ENCODE measurements around the gene CHD6.

The CHD6 gene

GRCh38 chr20:41530923-41531322 lies 87.3 kb downstream of the CHD6 start:
- no peak overlapping the region for H2BK5ac ChIP-seq (ENCODE audit: low read depth, low read length, poor library complexity, severe bottlenecking)
- peaks cover 2% of the 10 kb centered on the region for H3K4me1 ChIP-seq (ENCODE audit: control insufficient read depth, insufficient read depth, low read depth, low read length)
- H3K9me3 ChIP-seq (ENCODE audit: control insufficient read depth, low read length): no peaks in the 10 kb centered on the region
- no peak overlapping the region for H4K91ac ChIP-seq (ENCODE audit: low read length)
- no peak overlapping the region for H3K27ac ChIP-seq (ENCODE audit: low read length, poor library complexity, severe bottlenecking)
- no peak overlapping the region for H2AFZ ChIP-seq (ENCODE audit: low read depth, low read length)
- H3K4ac ChIP-seq (ENCODE audit: low read depth in 1 of 2, low read length in 2 of 2): no peak overlapping the region
- H3K27me3 ChIP-seq (ENCODE audit: control insufficient read depth in 1 of 2, insufficient read depth in 1 of 2, low read length in 2 of 2): no peaks in the 10 kb centered on the region
- no peak overlapping the region for H3K4me2 ChIP-seq (ENCODE audit: low read length, poor library complexity, severe bottlenecking)
- no peak overlapping the region for H3K23ac ChIP-seq (ENCODE audit: low read length in 2 of 2)
- H3K18ac ChIP-seq (ENCODE audit: low read depth in 1 of 2, low read length in 2 of 2): no peak overlapping the region
- 93% methylated on average over 1 of the region's 1 CpG for WGBS
- peaks cover 10 to 31% of the 10 kb centered on the region in 2 experiments for H3K36me3 ChIP-seq (ENCODE audit: control insufficient read depth in 1 of 2, insufficient read depth in 2 of 2, low read depth in 1 of 2, low read length in 2 of 2)
- H2AK5ac ChIP-seq (ENCODE audit: low read length, severe bottlenecking): no peak overlapping the region
- H2BK120ac ChIP-seq (ENCODE audit: low read depth, low read length): no peak overlapping the region
- no peak overlapping the region for H4K8ac ChIP-seq (ENCODE audit: low read length)
- H3K14ac ChIP-seq (ENCODE audit: low read length in 2 of 2): no peak overlapping the region
- H2BK15ac ChIP-seq (ENCODE audit: low read depth, poor library complexity, severe bottlenecking): no peak overlapping the region
- H3K4me3 ChIP-seq (ENCODE audit: insufficient read depth in 1 of 2, low read depth in 1 of 2, low read length in 2 of 2): no peak overlapping the region
- H2BK12ac ChIP-seq (ENCODE audit: low read length in 2 of 2): no peak overlapping the region
- no peak for DNase-seq
- no peak overlapping the region for H3K9ac ChIP-seq (ENCODE audit: low read length)
- peaks cover 51% of the 10 kb centered on the region for H3K79me1 ChIP-seq (replicated peaks; ENCODE audit: low read length, poor library complexity, severe bottlenecking)

GRCh38 chr20:41526327-41526726 lies 91.8 kb downstream of the CHD6 start:
- no peak overlapping the region for H3K23ac ChIP-seq (ENCODE audit: low read length in 2 of 2)
- 97% methylated on average over 3 of the region's 3 CpGs for WGBS
- H3K9me3 ChIP-seq (ENCODE audit: control insufficient read depth, low read length): no peaks in the 10 kb centered on the region

GRCh38 chr20:41524980-41525613 lies 93.1 kb downstream of the CHD6 start:
- Histone ChIP-seq H3K9me3 (ENCODE audit: control insufficient read depth, low read length) (no peaks in the 10 kb centered on the region), H2BK120ac (ENCODE audit: low read depth, low read length) (no peak overlapping the region), H3K18ac (ENCODE audit: low read depth in 1 of 2, low read length in 2 of 2) (peak overlapping the region in 1 of 2 experiments; percentile 26), H3K79me1 (replicated peaks; ENCODE audit: low read length, poor library complexity, severe bottlenecking) (peaks cover 34% of the 10 kb centered on the region), H3K23ac (ENCODE audit: low read length in 2 of 2) (no peak overlapping the region), H3K27me3 (ENCODE audit: control insufficient read depth in 1 of 2, insufficient read depth in 1 of 2, low read length in 2 of 2) (no peaks in the 10 kb centered on the region), H3K36me3 (ENCODE audit: control insufficient read depth in 1 of 2, insufficient read depth in 2 of 2, low read depth in 1 of 2, low read length in 2 of 2) (peaks cover 4 to 13% of the 10 kb centered on the region in 2 experiments), H2AFZ (ENCODE audit: low read depth, low read length) (no peak overlapping the region), H3K4me2 (ENCODE audit: low read length, poor library complexity, severe bottlenecking) (no peak overlapping the region), H2BK5ac (ENCODE audit: low read depth, low read length, poor library complexity, severe bottlenecking) (no peak overlapping the region), H3K4me3 (ENCODE audit: insufficient read depth in 1 of 2, low read depth in 1 of 2, low read length in 2 of 2) (peak overlapping the region in 1 of 2 experiments; percentile 66), H2AK5ac (ENCODE audit: low read length, severe bottlenecking) (no peak overlapping the region), H3K27ac (ENCODE audit: low read length, poor library complexity, severe bottlenecking) (no peak overlapping the region), H2BK12ac (ENCODE audit: low read length in 2 of 2) (peak overlapping the region in 1 of 2 experiments; percentile 13), H3K9ac (ENCODE audit: low read length) (peak overlapping the region; percentile 68), H3K4ac (ENCODE audit: low read depth in 1 of 2, low read length in 2 of 2) (no peak overlapping the region), H3K14ac (ENCODE audit: low read length in 2 of 2) (peak overlapping the region in 1 of 2 experiments; percentile 55), H3K4me1 (ENCODE audit: control insufficient read depth, insufficient read depth, low read depth, low read length) (peaks cover 5% of the 10 kb centered on the region), H4K8ac (ENCODE audit: low read length) (no peak overlapping the region), H4K91ac (ENCODE audit: low read length) (no peak overlapping the region), H2BK15ac (ENCODE audit: low read depth, poor library complexity, severe bottlenecking) (no peak overlapping the region)
- 85% methylated on average over 6 of the region's 6 CpGs for WGBS
- DNase-seq: no peak

More at GRCh38 chr20:41526327-41526726, 91.8 kb downstream of the CHD6 start:
- Histone ChIP-seq H2BK12ac (ENCODE audit: low read length in 2 of 2) (no peak overlapping the region), H3K18ac (ENCODE audit: low read depth in 1 of 2, low read length in 2 of 2) (no peak overlapping the region), H2AK5ac (ENCODE audit: low read length, severe bottlenecking) (no peak overlapping the region), H3K14ac (ENCODE audit: low read length in 2 of 2) (no peak overlapping the region), H3K79me1 (replicated peaks; ENCODE audit: low read length, poor library complexity, severe bottlenecking) (peaks cover 37% of the 10 kb centered on the region), H3K27me3 (ENCODE audit: control insufficient read depth in 1 of 2, insufficient read depth in 1 of 2, low read length in 2 of 2) (no peaks in the 10 kb centered on the region), H3K9ac (ENCODE audit: low read length) (no peak overlapping the region), H3K4me3 (ENCODE audit: insufficient read depth in 1 of 2, low read depth in 1 of 2, low read length in 2 of 2) (no peak overlapping the region), H2BK5ac (ENCODE audit: low read depth, low read length, poor library complexity, severe bottlenecking) (no peak overlapping the region), H3K36me3 (ENCODE audit: control insufficient read depth in 1 of 2, insufficient read depth in 2 of 2, low read depth in 1 of 2, low read length in 2 of 2) (peaks cover 4 to 16% of the 10 kb centered on the region in 2 experiments), H2BK120ac (ENCODE audit: low read depth, low read length) (no peak overlapping the region), H4K8ac (ENCODE audit: low read length) (no peak overlapping the region), H2BK15ac (ENCODE audit: low read depth, poor library complexity, severe bottlenecking) (no peak overlapping the region), H3K27ac (ENCODE audit: low read length, poor library complexity, severe bottlenecking) (no peak overlapping the region), H3K4me1 (ENCODE audit: control insufficient read depth, insufficient read depth, low read depth, low read length) (peaks cover 5% of the 10 kb centered on the region), H3K4ac (ENCODE audit: low read depth in 1 of 2, low read length in 2 of 2) (no peak overlapping the region), H3K4me2 (ENCODE audit: low read length, poor library complexity, severe bottlenecking) (no peak overlapping the region), H4K91ac (ENCODE audit: low read length) (no peak overlapping the region), H2AFZ (ENCODE audit: low read depth, low read length) (no peak overlapping the region)
- DNase-seq: no peak

- no peak overlapping the region for H3K18ac ChIP-seq (ENCODE audit: low read depth in 1 of 2, low read length in 2 of 2)
- no peak overlapping the region for H3K14ac ChIP-seq (ENCODE audit: low read length in 2 of 2)
- DNase-seq: no peak
- no peak overlapping the region for H2AFZ ChIP-seq (ENCODE audit: low read depth, low read length)
- no peak overlapping the region for H4K8ac ChIP-seq (ENCODE audit: low read length)
- no peak overlapping the region for H3K27ac ChIP-seq (ENCODE audit: low read length, poor library complexity, severe bottlenecking)
- H2AK5ac ChIP-seq (ENCODE audit: low read length, severe bottlenecking): no peak overlapping the region
- H3K36me3 ChIP-seq (ENCODE audit: control insufficient read depth in 1 of 2, insufficient read depth in 2 of 2, low read depth in 1 of 2, low read length in 2 of 2): peaks cover 4 to 13% of the 10 kb centered on the region in 2 experiments
- H3K4me3 ChIP-seq (ENCODE audit: insufficient read depth in 1 of 2, low read depth in 1 of 2, low read length in 2 of 2): no peak overlapping the region
- no peaks in the 10 kb centered on the region for H3K9me3 ChIP-seq (ENCODE audit: control insufficient read depth, low read length)
- H3K4me2 ChIP-seq (ENCODE audit: low read length, poor library complexity, severe bottlenecking): no peak overlapping the region
- no peak overlapping the region for H4K91ac ChIP-seq (ENCODE audit: low read length)
- H2BK120ac ChIP-seq (ENCODE audit: low read depth, low read length): no peak overlapping the region
- no peak overlapping the region for H3K9ac ChIP-seq (ENCODE audit: low read length)
- peaks cover 29% of the 10 kb centered on the region for H3K79me1 ChIP-seq (replicated peaks; ENCODE audit: low read length, poor library complexity, severe bottlenecking)
- no peak overlapping the region for H2BK5ac ChIP-seq (ENCODE audit: low read depth, low read length, poor library complexity, severe bottlenecking)
- no peak overlapping the region for H2BK15ac ChIP-seq (ENCODE audit: low read depth, poor library complexity, severe bottlenecking)
- no peak overlapping the region for H3K4ac ChIP-seq (ENCODE audit: low read depth in 1 of 2, low read length in 2 of 2)
- no peak overlapping the region for H2BK12ac ChIP-seq (ENCODE audit: low read length in 2 of 2)
- H3K27me3 ChIP-seq (ENCODE audit: control insufficient read depth in 1 of 2, insufficient read depth in 1 of 2, low read length in 2 of 2): no peaks in the 10 kb centered on the region
- WGBS: 99% methylated on average over 4 of the region's 5 CpGs
- peaks cover 3% of the 10 kb centered on the region for H3K4me1 ChIP-seq (ENCODE audit: control insufficient read depth, insufficient read depth, low read depth, low read length)
- no peak overlapping the region for H3K23ac ChIP-seq (ENCODE audit: low read length in 2 of 2)
Measured at GRCh38 chr20:41523857-41524256, 94.3 kb downstream of the CHD6 start.
